GM10266 (cell line): ENCODE measurements around the gene MAML2.

Experiments
- DNase-seq: peaks from one replicate; pipeline ENCODE4 v3.0.0; 2012; ENCODE audit errors: extremely low spot score
- TF ChIP-seq, protein P1 (sequence below): IDR thresholded peaks from 2 replicates; pipeline ENCODE4 v1.5.1; 2012; ENCODE audit warnings: mild to moderate bottlenecking, low read depth; ENCODE audit not compliant: control insufficient read depth, insufficient read depth; ENCODE audit errors: missing control alignments

MAML2 gene

DNA sequence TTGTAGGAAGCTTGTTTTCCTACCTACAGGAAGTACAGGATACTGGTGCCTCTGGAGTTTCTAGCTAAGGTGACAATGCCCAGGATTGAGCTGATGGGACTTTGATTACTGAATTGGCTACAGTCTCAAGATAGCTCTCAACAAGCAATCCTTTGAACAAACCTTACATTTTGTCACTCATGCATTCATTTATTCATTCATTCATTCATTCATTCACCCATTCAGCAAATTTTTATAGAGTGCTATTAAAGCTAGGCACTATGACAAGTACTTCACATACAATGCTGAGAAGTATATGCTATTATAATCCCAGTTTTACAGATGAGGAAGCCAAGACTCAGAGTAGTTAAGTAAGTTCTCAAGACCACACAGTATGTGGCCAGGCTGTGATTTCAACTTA lies 316.0 kb downstream of the MAML2 start:
- DNase-seq, result no peak
- TF ChIP-seq, protein P1, sequence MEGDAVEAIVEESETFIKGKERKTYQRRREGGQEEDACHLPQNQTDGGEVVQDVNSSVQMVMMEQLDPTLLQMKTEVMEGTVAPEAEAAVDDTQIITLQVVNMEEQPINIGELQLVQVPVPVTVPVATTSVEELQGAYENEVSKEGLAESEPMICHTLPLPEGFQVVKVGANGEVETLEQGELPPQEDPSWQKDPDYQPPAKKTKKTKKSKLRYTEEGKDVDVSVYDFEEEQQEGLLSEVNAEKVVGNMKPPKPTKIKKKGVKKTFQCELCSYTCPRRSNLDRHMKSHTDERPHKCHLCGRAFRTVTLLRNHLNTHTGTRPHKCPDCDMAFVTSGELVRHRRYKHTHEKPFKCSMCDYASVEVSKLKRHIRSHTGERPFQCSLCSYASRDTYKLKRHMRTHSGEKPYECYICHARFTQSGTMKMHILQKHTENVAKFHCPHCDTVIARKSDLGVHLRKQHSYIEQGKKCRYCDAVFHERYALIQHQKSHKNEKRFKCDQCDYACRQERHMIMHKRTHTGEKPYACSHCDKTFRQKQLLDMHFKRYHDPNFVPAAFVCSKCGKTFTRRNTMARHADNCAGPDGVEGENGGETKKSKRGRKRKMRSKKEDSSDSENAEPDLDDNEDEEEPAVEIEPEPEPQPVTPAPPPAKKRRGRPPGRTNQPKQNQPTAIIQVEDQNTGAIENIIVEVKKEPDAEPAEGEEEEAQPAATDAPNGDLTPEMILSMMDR, result no peak

DNA sequence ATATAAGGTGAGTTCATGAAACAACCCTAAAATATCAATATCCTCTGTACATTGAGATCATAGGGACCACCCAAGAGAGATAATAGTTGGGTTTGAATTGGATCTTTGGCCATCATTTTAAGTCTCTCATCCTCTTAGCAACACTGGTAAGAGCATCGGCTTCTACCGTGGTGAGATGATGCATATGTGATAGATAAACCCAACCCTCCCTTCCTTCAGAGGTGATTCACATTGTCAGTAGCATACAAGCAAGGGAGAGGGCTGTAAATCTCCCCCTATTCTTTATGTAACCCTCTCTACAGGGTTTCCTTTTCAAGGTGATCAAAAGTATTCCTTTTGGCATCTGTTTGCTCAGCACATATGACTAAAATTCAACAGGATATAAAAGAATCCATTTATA lies 316.7 kb downstream of the MAML2 start:
- no peak for DNase-seq

DNA sequence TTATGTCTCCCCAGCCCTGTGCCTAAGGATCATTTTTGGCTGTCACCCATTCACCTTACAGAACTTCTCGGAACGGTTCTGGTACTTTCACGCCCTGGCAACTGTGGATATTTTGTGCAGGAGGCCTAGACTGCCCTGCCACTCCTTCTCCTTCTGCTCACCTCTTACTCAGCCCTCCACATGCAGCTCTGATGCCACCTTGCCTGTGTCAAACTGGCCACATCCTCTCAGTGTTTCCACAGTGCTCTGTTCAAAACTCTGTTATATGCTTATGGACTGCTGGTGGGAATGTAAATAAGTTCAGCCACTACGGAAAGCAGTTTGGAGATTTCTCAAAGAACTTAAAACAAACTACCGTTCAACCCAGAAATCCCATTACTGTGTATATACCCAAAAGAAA lies 318.3 kb downstream of the MAML2 start:
- no peak for DNase-seq
- TF ChIP-seq, protein P1, result no peak

More for the DNA sequence above, 316.7 kb downstream of the MAML2 start:
- TF ChIP-seq, protein P1, result no peak

DNA sequence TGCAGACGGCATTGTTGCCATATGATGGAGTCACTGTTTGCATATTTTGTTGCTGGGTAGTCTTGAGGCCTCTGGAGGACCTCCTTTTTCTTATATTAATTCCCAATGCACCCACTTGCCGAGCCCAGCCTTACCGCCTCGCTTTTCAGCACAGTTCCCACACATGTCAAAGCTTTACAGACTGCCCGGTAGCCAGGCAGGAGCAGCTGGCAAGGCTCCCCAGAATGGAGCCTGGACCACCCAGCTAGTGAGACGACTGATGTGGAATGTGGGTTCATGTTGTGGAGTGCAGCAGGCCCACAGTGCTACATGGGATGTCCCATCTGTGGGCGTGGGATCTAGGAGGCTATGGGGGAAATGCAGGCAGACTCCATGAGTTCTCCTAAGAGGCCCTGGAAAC lies 319.7 kb downstream of the MAML2 start:
- no peak for DNase-seq
- TF ChIP-seq, protein P1, result no peak

DNA sequence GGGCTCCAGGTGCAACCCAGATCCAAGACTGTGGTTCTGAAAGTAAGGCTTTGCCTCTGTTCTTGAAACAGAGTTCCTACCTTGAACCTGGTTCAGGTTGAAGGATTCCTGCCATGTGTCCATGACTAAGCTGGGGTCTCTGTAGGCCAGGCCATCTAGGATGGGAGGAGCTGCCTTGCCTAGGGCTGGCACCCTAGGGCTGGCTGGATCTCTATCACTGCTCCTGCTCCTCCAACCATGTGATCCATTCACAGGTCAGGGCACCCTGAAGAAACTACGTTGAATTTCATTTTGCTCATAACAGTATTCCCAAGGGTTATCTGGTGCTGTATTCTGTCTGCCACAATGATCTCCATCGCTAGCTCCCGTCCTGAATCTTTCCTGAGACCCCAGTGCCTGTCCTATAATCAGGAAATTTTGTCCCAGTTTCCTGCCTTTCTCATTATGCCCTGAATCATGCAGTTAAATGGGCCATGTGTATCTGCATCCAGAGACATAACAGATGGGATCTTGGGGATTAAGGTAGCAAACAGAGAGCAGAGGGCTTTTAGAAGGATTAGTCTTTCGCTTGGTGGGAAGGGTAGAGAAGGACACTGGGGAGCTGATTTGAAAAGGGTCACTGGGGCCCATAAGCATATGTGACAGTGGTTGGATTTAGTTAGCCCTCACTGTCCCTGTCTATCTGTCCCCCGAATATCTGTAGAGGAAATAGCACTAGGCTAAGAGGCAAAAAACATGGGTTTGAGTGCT lies 320.9 kb downstream of the MAML2 start:
- no peak for DNase-seq
- TF ChIP-seq, protein P1, result no peak

DNA sequence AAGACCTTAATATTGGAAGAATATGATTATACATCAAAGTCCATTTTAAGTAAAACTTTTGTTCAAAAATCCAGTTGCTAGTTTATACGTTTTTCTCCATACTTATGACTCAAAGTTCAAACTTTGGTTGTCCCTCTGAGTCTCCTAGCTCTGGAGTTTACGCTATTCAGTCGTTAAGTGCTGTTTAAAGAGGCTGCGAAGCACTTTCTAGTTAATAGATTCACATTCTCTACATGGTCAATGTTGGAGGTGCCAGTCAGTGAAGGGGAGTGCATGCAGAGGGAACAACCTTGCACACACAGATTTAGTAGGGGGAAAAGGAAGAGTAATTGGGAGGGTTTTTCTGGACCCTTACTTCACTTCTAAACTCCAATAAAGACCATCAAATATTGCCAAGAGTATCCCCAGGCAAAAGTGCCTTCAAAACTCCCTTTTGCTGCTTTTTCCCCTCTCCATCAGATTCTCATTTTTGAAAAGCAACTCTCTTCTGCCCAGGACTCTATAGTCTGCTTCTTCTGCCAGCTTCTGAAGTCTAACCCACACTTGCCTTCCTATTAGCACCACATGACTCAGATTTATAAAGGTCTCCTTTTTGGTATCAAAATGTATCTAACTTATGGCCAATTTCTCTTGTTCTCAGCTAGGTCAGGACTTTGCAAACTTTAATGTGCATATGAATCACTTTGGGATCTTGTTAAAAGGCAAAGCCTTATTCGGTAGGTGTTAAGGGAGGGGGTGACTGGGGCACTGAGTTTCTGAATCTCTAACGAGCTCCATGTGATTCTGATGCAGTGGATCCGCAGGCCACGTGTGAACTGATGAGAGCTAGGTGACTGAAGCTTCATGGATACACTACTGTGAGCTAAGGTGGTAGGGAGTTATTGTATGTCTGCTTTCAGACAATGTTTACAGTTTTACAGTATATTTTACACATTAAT lies 322.9 kb downstream of the MAML2 start:
- TF ChIP-seq, protein P1, result no peak

More for the DNA sequence above, 322.9 kb downstream of the MAML2 start:
- no peak for DNase-seq
